Left renal pelvis (tissue), 4 donors: ENCODE results near the gene ZDHHC22. TPM values are rescaled to one million over a fixed set of nuclear protein-coding genes. Genes with fewer than 3 reads are reported as not detected.

Experiments
- DNase-seq, 4 donors: peaks; one replicate each; pipeline ENCODE4 v3.0.0-alpha.2; 2013; ENCODE audit warnings: low read depth in 4 of 4, low spot score in 3 of 4
- polyA plus RNA-seq, 4 donors: library from polyadenylated mRNA; unstranded; fragments of 120-200 nt; gene quantifications; one replicate each; pipeline ENCODE4 v1.2.1, GENCODE V29; 2013; ENCODE audit not compliant: insufficient read length in 4 of 4

Gene ZDHHC22
- polyA plus RNA-seq, 4 donors = 0.33 to 1.1 (median 0.77) TPM

DNA sequence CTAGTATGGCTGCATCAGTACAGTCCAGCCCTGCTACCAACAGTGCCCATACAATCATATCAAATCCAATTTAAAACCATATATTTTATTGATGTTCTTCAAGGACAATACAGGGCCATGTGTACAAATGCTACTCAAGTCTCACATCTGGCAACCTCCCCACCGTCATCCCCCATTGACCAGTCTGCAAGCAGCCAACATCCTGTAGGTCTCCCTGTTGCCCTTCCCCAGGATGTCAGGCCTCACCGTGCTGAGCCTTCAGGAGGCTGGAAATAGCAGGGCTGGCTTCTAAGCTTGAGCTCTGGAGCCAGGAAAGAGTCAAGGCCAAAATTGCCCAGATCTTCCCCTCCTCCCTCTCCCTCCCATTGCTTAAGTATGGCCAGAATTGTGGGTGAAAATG lies 10.4 kb downstream of the ZDHHC22 start:
- no peak for DNase-seq

DNA sequence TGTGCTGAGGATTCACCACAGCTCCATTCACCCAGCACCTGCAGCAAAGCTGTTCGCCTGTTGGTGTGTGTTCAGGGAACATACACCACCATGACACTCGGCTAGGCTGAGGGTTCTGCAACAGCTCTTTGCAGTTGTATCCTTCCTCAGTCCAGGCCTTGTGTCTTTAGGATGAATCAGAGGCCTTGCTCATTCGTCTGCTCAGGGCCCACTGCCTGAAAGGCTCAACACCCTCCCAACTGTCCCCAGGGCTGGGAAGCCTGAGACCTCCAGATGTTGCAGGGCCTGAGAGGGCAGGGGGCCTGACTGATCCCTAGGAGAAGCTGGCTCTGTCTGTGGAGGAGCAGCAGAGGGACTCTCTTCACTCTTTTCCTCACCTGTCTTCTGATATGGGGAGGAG lies 11.2 kb downstream of the ZDHHC22 start:
- DNase-seq = no peak

DNA sequence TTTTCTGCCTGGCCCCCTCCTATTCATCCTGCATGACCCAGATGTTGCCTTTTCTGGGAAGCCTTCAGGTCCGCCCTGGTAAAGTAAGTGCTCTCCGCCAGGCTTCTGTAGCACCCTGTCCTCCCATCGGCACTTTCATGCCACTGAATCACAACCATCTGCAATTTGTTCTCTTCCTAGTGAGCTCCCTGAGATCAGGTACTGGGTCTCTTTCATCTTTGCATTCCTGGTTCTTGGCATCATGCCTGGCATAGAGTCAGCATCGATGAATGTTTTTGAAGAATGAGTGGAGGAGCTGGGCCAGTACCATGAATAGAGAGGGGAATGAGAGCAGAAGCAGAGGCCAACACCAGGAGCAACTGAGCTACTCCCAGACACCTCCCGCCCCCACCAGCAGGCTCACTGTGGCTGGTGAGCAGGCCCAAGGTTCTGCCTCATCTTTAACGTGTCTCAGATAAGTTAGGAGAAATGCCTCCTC lies 13.1 kb downstream of the ZDHHC22 start:
- no peak for DNase-seq

DNA sequence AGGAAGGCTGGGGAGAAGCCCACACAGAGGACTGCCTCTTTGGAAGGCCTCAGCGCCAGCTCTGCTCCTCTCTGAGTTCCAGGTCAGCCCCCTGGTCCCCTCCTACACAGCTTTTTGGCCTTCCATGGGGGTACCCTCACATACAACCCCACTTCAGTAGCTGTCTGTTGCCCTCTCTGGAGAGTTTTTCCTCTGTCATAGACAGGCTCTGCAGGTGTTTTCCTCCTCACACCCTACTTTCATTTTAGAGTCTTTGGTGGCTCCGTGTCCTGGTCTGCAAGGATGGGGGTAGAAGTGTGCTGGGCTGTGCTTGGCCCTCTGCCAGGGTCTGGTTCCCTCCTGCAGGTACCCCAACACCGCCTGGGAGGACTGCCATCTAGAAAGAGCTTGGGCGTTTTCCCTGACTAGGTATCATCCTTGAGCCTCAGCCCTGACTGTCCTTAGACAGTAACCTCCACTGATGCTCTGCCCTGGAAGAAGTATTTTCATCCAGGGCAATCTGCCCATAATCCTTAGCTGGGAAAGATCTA lies 15.1 kb downstream of the ZDHHC22 start:
- DNase-seq = no peak

GRCh38 chr14:77125823-77126325 lies 15.7 kb downstream of the ZDHHC22 start:
- DNase-seq = no peak

- DNase-seq = no peak
Observed at GRCh38 chr14:77125281-77125801, 16.2 kb downstream of the ZDHHC22 start.

DNA sequence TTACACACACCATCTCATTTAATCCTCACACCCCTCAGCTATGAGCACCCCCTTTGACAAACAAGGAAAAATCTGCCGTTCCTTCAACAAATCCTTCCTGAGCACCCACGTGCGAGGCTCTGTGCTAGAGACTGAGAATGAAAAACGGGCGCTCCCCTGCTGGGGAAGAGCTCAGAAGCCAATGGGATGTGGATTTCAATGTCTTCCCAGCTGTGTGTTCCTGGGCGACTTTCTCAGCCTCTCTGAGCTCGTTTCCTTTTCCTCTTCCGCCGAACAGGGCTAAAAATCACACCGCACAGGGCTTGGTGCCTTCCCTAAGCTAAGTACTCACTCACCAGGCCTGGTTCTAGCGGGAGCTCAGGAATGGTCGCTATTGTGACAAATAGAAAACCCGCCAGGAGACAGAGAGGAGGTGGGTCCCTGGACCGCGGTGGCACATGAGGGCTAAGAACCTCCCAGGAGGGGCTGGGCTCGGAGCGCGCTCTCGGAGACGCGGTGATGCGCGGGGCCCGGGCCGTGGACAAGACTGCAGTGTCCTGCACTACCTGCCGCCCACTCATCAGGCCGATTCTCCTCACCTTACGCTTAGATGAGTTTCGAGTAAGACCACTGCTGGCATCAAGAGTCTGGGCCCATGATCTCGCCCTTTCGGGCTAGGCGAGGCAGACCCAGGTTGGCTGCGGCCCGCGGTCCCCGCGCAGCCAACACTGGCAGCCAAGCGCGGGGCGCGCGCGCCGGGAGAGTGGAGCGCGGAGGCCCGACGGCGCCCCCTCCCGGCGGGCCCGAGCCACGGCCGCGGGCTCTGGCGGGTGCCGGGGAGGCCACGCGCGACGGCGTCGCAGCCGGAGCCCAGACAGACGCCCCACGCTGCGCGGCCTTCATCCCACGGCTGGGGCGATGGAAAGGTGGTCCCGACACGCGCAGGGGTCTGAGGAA lies 17.0 kb downstream of the ZDHHC22 start:
- no peak for DNase-seq

- DNase-seq = no peak
Observed at GRCh38 chr14:77123381-77124325, 17.9 kb downstream of the ZDHHC22 start.

GRCh38 chr14:77122526-77123125 lies 19.0 kb downstream of the ZDHHC22 start:
- no peak for DNase-seq

DNA sequence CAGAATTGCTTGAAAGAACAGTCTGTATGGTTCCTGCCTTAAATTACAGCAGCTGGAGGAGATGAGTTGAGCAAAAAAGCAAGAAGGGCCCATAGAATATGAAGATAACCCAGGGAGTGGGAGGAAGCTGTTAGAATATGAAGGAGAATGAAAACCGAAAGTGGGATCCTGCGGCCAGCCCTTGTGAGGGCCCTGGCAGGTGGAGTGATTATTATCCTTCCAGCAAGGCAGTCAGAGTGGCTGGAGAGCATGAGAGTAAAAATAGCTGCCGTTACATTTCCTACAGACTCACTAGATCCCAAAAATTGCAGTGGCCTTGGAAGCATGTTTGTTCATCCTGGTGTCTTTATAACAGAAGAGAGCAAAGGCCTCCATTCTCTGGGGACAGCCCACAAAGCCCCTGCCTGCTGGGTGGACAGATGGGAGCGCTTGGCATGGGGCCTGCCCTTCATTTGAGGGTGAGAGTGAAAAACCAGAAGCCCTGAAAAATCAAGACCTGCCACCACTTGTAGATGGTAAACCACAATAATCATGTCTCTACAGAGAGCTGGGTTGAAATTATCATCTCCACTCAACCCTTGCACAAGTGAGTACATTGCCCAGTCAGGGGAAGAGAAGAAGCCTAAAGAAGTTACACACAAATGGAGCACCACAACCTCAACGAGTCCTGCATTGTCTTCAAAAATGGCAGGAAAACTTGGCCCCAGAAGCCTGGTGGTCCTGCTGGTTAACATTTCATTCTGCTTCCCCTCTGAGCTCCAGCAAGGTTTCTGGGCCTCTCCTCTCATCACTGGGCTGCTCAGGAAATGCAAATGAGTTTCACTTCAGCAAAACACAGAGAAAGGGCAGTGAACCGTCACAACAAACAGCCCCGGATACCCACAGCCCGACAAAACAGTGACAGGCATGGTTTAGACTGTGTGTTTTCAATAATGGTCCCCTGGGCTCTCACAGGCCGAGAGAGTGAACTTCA lies 20.5 kb downstream of the ZDHHC22 start:
- no peak for DNase-seq

DNA sequence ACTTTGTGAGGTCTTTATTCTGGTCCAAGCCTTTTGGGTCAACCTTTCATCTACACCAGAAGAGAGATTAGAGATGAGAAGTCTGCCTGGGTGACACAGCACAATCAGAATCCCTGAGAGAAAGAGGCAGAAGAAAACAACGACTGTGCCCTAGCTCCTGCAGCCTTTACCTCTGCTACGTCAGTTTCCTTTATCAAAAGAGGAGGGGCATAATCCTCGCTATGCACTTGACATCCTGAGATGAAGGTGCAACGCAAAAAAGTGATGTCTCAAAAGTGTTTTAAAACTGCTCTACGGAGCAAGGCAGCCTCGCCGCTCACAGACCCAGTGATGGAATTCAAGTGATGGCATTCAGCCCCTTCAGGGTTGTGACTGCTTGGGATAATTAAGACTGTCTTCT lies 21.7 kb downstream of the ZDHHC22 start:
- DNase-seq = no peak

GRCh38 chr14:77116172-77116817 lies 25.3 kb downstream of the ZDHHC22 start:
- DNase-seq = no peak

- no peak for DNase-seq
Observed at GRCh38 chr14:77114609-77115008, 27.0 kb downstream of the ZDHHC22 start.

GRCh38 chr14:77113644-77114043 lies 27.9 kb downstream of the ZDHHC22 start:
- DNase-seq = no peak

- DNase-seq = no peak
Observed at GRCh38 chr14:77111021-77111420, 30.6 kb downstream of the ZDHHC22 start.

DNA sequence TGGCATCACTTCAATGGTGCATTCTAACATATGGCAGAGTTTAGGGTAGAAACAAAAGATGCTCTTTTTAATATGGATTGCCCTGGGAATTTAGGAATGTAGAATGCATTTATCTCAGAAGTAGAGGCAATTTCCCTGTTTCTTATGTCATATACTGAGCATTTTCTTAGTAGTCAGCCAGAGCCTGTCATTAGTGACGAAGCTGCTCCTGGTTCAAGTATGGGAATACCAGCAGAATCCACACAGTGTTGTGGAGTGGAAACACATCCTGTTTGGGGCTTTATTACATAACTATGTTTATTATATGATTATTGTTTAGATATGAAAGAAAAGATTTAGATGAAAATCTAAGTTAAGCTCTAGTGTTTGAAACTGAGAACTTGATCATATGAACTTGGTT lies 31.3 kb downstream of the ZDHHC22 start:
- no peak for DNase-seq

DNA sequence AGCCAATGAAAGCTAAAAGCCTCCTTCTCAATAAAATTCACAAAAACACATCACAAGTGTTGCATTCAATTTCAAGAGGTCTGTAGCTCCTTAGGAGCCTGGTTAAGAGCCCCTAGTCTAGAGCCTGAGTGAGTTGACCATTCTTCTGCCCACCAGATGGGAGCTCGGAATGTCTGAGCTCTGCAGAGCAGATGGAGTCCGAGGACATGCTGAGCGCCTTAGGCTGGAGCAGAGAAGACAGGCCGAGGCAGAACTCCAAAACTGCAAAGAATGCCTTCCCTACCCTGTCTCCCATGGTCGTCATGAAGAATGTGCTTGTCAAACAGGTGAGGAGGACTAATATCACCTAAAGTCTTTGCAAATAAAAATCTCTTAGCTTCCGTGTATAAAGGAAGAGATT lies 31.9 kb downstream of the ZDHHC22 start:
- DNase-seq = no peak

GRCh38 chr14:77108753-77109152 lies 32.8 kb downstream of the ZDHHC22 start:
- DNase-seq = no peak
